Loucy (cell line): Measurements from ENCODE around the gene TMEM156.

Experiments
- CTCF ChIP-seq: fragments of 200-600 bp; sonication (generic); conservative IDR thresholded peaks from 2 replicates; pipeline ENCODE4 v1.5.1; 2014; ENCODE audit warnings: mild to moderate bottlenecking, antibody characterized with exemption, low read length
- EZH2phosphoT487 ChIP-seq: fragments of 200-600 bp; IDR thresholded peaks from 2 replicates; pipeline ENCODE4 v1.6.1; 2018; ENCODE audit warnings: antibody characterized with exemption, mild to moderate bottlenecking, moderate library complexity, borderline replicate concordance

- TF ChIP-seq CTCF (no peak), EZH2phosphoT487 (no peak)
These were observed 10.2 kb upstream of the TMEM156 start for GRCh38 chr4:39042366-39042765.
